H1 (cell line): ENCODE data around the gene TTC23. TPM values are rescaled to one million over a fixed set of nuclear protein-coding genes. Genes with fewer than 3 reads are reported as not detected.

Source experiments
- CTCF ChIA-PET: fragments of 300-600 bp; sonication (Branson Sonifier 250); formaldehyde crosslinking; loops from one replicate; lab custom pipeline; 2021; ENCODE audit not compliant: partially characterized antibody; lab: Charles Lee
- POLR2A ChIA-PET: fragments of 300-600 bp; sonication (Branson Sonifier 250); formaldehyde crosslinking; loops from one replicate; lab custom pipeline; 2021; ENCODE audit warnings: inconsistent platforms; ENCODE audit not compliant: partially characterized antibody; lab: Charles Lee
- DNase-seq, 2 experiments: peaks; one replicate each; pipeline versions ENCODE4 v3.0.0 to v3.0.0-alpha.2; 2010 to 2022; ENCODE audit warnings: low spot score in 2 of 2, low read depth in 1 of 2, mixed read lengths in 1 of 2
- FAIRE-seq: peaks from 2 replicates; lab custom pipeline; 2011; peaks lifted over from hg19 to GRCh38; lab: Jason Lieb, UNC
- H2AFZ ChIP-seq: 2 replicates; pipeline ENCODE4 v1.8.1; 2012; ENCODE audit warnings: low read length, inconsistent platforms
- H2AK5ac ChIP-seq: 2 replicates; pipeline ENCODE4 v1.6.1; 2013; ENCODE audit warnings: low read depth, low read length
- H2BK120ac ChIP-seq: replicated peaks from 2 replicates; pipeline ENCODE3; 2013; ENCODE audit warnings: low read depth, low read length, inconsistent platforms
- H2BK12ac ChIP-seq: 2 replicates; pipeline ENCODE4 v1.6.1; 2013; ENCODE audit warnings: low read depth, low read length
- H2BK15ac ChIP-seq: 2 replicates; pipeline ENCODE4 v1.6.1; 2013; ENCODE audit warnings: low read length
- H2BK20ac ChIP-seq: 2 replicates; pipeline ENCODE4 v1.6.1; 2013; ENCODE audit warnings: low read length
- H2BK5ac ChIP-seq: 2 replicates; pipeline ENCODE4 v1.6.1; 2013; ENCODE audit warnings: low read depth, low read length
- H3K14ac ChIP-seq: 2 replicates; pipeline ENCODE4 v1.6.1; 2013; ENCODE audit warnings: inconsistent platforms; ENCODE audit not compliant: insufficient read length
- H3K18ac ChIP-seq: 2 replicates; pipeline ENCODE4 v1.6.1; 2013; ENCODE audit warnings: low read length; ENCODE audit errors: extremely low read depth
- H3K23ac ChIP-seq: 2 replicates; pipeline ENCODE4 v1.6.1; 2013; ENCODE audit warnings: inconsistent platforms; ENCODE audit not compliant: insufficient read length
- H3K23me2 ChIP-seq: 2 replicates; pipeline ENCODE4 v1.6.1; 2013; ENCODE audit warnings: low read depth, low read length
- H3K27ac ChIP-seq: 2 replicates; pipeline ENCODE4 v1.6.1; 2011; ENCODE audit warnings: low read depth, low read length, inconsistent platforms
- H3K27me3 ChIP-seq, 4 experiments: replicated peaks in 1 of 4; 1 replicate in 1 of 4; 2 replicates in 3 of 4; pipeline versions ENCODE4 v1.6.1 to v1.8.1; 2011 to 2013; ENCODE audit warnings: low read length in 3 of 4, mild to moderate bottlenecking in 3 of 4, inconsistent platforms in 2 of 4, mixed read lengths in 2 of 4, moderate library complexity in 1 of 4; ENCODE audit not compliant: control insufficient read depth in 3 of 4, insufficient read depth in 3 of 4; ENCODE audit errors: extremely low read depth in 1 of 4
- H3K36me3 ChIP-seq, 4 experiments: 2 replicates each; pipeline versions ENCODE4 v1.6.1 to v1.8.1; 2011 to 2013; ENCODE audit warnings: mild to moderate bottlenecking in 4 of 4, low read length in 3 of 4, moderate library complexity in 2 of 4, control low read depth in 1 of 4, inconsistent platforms in 1 of 4; ENCODE audit not compliant: insufficient read depth in 4 of 4, control insufficient read depth in 2 of 4
- H3K4ac ChIP-seq: replicated peaks from 2 replicates; pipeline ENCODE3; 2013; ENCODE audit warnings: low read length, low read depth, mixed read lengths, inconsistent platforms; ENCODE audit not compliant: insufficient read length
- H3K4me1 ChIP-seq, 4 experiments: replicated peaks in 1 of 4; 1 replicate in 1 of 4; 2 replicates in 3 of 4; pipeline versions ENCODE4 v1.6.1 to v1.8.1; 2011 to 2013; ENCODE audit warnings: low read length in 3 of 4, inconsistent platforms in 2 of 4, mixed read lengths in 1 of 4; ENCODE audit not compliant: insufficient read depth in 4 of 4, control insufficient read depth in 3 of 4
- H3K4me2 ChIP-seq, 2 experiments: 2 replicates each; pipeline versions ENCODE4 v1.6.1 to v1.8.1; 2011 to 2013; ENCODE audit warnings: low read depth in 2 of 2, low read length in 2 of 2, control low read depth in 1 of 2, inconsistent platforms in 1 of 2, mild to moderate bottlenecking in 1 of 2; ENCODE audit not compliant: insufficient read depth in 1 of 2
- H3K4me3 ChIP-seq, 4 experiments: fragments of 200-600, 300-600 bp in 1 of 4; sonication (generic), shearing (Covaris generic), sonication (Bioruptor Twin) in 1 of 4; 2 replicates each; pipeline versions ENCODE4 v1.5.1 to v1.8.1; 2011 to 2016; ENCODE audit warnings: low read length in 4 of 4, low read depth in 3 of 4, control low read depth in 2 of 4, inconsistent platforms in 2 of 4, mild to moderate bottlenecking in 2 of 4, mixed read lengths in 1 of 4, moderate library complexity in 1 of 4; ENCODE audit not compliant: insufficient read depth in 2 of 4; ENCODE audit errors: extremely low read depth in 1 of 4
- H3K56ac ChIP-seq: replicated peaks from 2 replicates; pipeline ENCODE3; 2013; ENCODE audit warnings: low read depth, mild to moderate bottlenecking, mixed read lengths, low read length, inconsistent platforms; ENCODE audit not compliant: insufficient read length
- H3K79me1 ChIP-seq: 2 replicates; pipeline ENCODE4 v1.6.1; 2013; ENCODE audit warnings: low read depth, low read length, control low read depth
- H3K79me2 ChIP-seq, 2 experiments: 2 replicates each; pipeline versions ENCODE4 v1.6.1 to v1.8.1; 2012 to 2013; ENCODE audit warnings: low read length in 2 of 2, mild to moderate bottlenecking in 2 of 2, inconsistent platforms in 1 of 2; ENCODE audit not compliant: insufficient read depth in 2 of 2, control insufficient read depth in 1 of 2
- H3K9ac ChIP-seq, 4 experiments: replicated peaks in 1 of 4; 1 replicate in 1 of 4; 2 replicates in 3 of 4; pipeline versions ENCODE4 v1.6.1 to v1.8.1; 2011 to 2013; ENCODE audit warnings: low read depth in 3 of 4, low read length in 3 of 4, control low read depth in 2 of 4, mild to moderate bottlenecking in 2 of 4, moderate library complexity in 2 of 4, inconsistent platforms in 1 of 4; ENCODE audit errors: extremely low read depth in 1 of 4
- H3K9me3 ChIP-seq, 2 experiments: 2 replicates each; pipeline versions ENCODE4 v1.6.1 to v1.8.1; 2012 to 2013; ENCODE audit warnings: mild to moderate bottlenecking in 2 of 2, moderate library complexity in 2 of 2, control low read depth in 1 of 2, inconsistent platforms in 1 of 2, low read depth in 1 of 2, low read length in 1 of 2, mixed read lengths in 1 of 2; ENCODE audit not compliant: insufficient read depth in 2 of 2
- H4K20me1 ChIP-seq, 2 experiments: replicated peaks in 1 of 2; 2 replicates each; pipeline versions ENCODE3 to v1.8.1; 2011 to 2013; ENCODE audit warnings: inconsistent platforms in 2 of 2, low read length in 2 of 2, mild to moderate bottlenecking in 1 of 2; ENCODE audit not compliant: insufficient read depth in 2 of 2, control insufficient read depth in 1 of 2
- H4K5ac ChIP-seq: 2 replicates; pipeline ENCODE4 v1.6.1; 2013; ENCODE audit warnings: low read length, low read depth, mixed read lengths, inconsistent platforms; ENCODE audit not compliant: insufficient read length
- H4K8ac ChIP-seq: 2 replicates; pipeline ENCODE4 v1.8.0; 2013; ENCODE audit warnings: mild to moderate bottlenecking, moderate library complexity, low read length, inconsistent platforms; ENCODE audit not compliant: insufficient read depth; ENCODE audit errors: extremely low read depth
- H4K91ac ChIP-seq: replicated peaks from 2 replicates; pipeline ENCODE3; 2013; ENCODE audit warnings: low read length, mixed read lengths, inconsistent platforms; ENCODE audit not compliant: insufficient read length
- EZH2 ChIP-seq: fragments of 200-600 bp; sonication (generic); IDR thresholded peaks from 2 replicates; pipeline ENCODE4 v1.7.1; 2012; ENCODE audit warnings: low read depth, mild to moderate bottlenecking, moderate library complexity, low read length, inconsistent platforms; ENCODE audit not compliant: severe bottlenecking
- HDAC6 ChIP-seq: IDR thresholded peaks from one replicate; pipeline ENCODE4 v1.7.1; 2012; ENCODE audit warnings: low read depth, mild to moderate bottlenecking, inconsistent platforms, low read length, moderate library complexity
- MAFK ChIP-seq: IDR thresholded peaks from 2 replicates; pipeline ENCODE4 v1.6.1; 2012; ENCODE audit warnings: low read depth, mild to moderate bottlenecking, improper control_type of control experiment, low read length
- NRF1 ChIP-seq: IDR thresholded peaks from 2 replicates; pipeline ENCODE4 v1.6.1; 2011; ENCODE audit warnings: mild to moderate bottlenecking, low read depth, low read length, improper control_type of control experiment
- POLR2A ChIP-seq, 2 experiments: IDR thresholded peaks; 1 replicate in 1 of 2; 2 replicates in 1 of 2; pipeline ENCODE4 v1.6.1; 2011; ENCODE audit warnings: low read depth in 2 of 2, low read length in 2 of 2, mild to moderate bottlenecking in 2 of 2; ENCODE audit errors: control extremely low read depth in 1 of 2
- TAF1 ChIP-seq: IDR thresholded peaks from 2 replicates; pipeline ENCODE4 v1.6.1; 2011; ENCODE audit warnings: mild to moderate bottlenecking, low read depth, low read length
- WGBS, 2 experiments: shearing (Covaris generic) in 1 of 2; methylation state at CpG; one replicate each; pipeline versions ENCODE4 v1.1.6 to v1.1.7; 2013 to 2015; ENCODE audit warnings: low lambda C conversion rate in 2 of 2, mixed read lengths in 2 of 2, inconsistent platforms in 1 of 2, low coverage in 1 of 2, missing lambda C conversion rate in 1 of 2; ENCODE audit not compliant: insufficient replicate concordance in 2 of 2, insufficient coverage in 1 of 2, insufficient read length in 1 of 2; ENCODE audit errors: extremely low coverage in 1 of 2, missing lambda C conversion rate in 1 of 2; 5-methylcytosine and 5-hydroxymethylcytosine counted together
- polyA plus RNA-seq, 7 experiments: library from polyadenylated mRNA; depleted of rRNA in 3 of 7; stranded (reverse) in 5 of 7; unstranded in 2 of 7; fragments of >200 nt in 5 of 7; fragments of 200-250 nt in 2 of 7; gene quantifications; 1 replicate in 5 of 7; 2 replicates in 1 of 7; 4 replicates in 1 of 7; pipeline versions ENCODE4 v1.2.1 to v1.2.3, GENCODE V29; 2011 to 2013; ENCODE audit warnings: missing spikeins in 2 of 7, mixed read lengths in 2 of 7
- total RNA-seq: library from RNA; stranded (reverse); fragmentation: NEBNext Ultra II Directional; extraction: Animal tissue kit (Norgen Biotek cat#: 25700); gene quantifications from 2 replicates; pipeline ENCODE4 v1.2.1, GENCODE V29; 2021
- TF ChIP-seq, protein P1 (sequence below): IDR thresholded peaks from 2 replicates; pipeline ENCODE4 v1.6.1; 2012; ENCODE audit warnings: inconsistent platforms
- TF ChIP-seq, protein P2 (sequence below), 3 experiments: IDR thresholded peaks; 1 replicate in 2 of 3; 2 replicates in 1 of 3; pipeline versions ENCODE4 v1.5.1 to v1.6.1; 2011; ENCODE audit warnings: low read length in 3 of 3, mild to moderate bottlenecking in 3 of 3, inconsistent platforms in 2 of 3, low read depth in 1 of 3, moderate library complexity in 1 of 3; ENCODE audit not compliant: insufficient read depth in 1 of 3; ENCODE audit errors: control extremely low read depth in 1 of 3
- TF ChIP-seq, protein P3 (sequence below): IDR thresholded peaks from 2 replicates; pipeline ENCODE4 v1.6.1; 2011; ENCODE audit warnings: low read length, improper control_type of control experiment

The TTC23 gene
- total and polyA plus RNA-seq, 2 of the 8 experiments (the other 6 are each of a cell fraction or from before 2014, with no cell fraction given) = 4.8 to 23.0 TPM

DNA sequence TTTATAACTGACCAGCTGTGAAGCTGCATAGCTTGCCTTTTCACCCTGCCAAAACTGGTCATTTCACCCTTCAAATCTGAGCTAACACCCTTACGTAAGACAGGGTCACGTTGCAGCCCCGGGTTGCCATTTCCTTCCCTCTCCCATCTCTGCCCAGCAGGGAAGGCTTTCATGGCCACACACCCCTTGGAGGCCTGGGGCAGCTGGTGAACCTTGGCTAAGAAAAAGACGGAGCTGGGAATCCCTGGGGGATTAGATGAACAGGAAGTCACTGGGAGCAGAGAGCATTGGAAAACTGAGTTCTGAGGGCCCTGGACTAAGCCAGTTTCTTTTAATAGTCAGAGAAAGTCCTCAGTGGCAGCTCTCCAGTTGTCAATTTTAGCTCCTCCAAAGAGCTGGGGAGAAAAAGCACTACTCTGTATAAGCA lies 67.8 kb downstream of the TTC23 start:
- H3K23ac ChIP-seq = no peak overlapping the region
- no peak for FAIRE-seq
- no peak for TF ChIP-seq EZH2
- TF ChIP-seq, protein P1, sequence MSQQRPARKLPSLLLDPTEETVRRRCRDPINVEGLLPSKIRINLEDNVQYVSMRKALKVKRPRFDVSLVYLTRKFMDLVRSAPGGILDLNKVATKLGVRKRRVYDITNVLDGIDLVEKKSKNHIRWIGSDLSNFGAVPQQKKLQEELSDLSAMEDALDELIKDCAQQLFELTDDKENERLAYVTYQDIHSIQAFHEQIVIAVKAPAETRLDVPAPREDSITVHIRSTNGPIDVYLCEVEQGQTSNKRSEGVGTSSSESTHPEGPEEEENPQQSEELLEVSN = no peak
- TF ChIP-seq, protein P2, sequence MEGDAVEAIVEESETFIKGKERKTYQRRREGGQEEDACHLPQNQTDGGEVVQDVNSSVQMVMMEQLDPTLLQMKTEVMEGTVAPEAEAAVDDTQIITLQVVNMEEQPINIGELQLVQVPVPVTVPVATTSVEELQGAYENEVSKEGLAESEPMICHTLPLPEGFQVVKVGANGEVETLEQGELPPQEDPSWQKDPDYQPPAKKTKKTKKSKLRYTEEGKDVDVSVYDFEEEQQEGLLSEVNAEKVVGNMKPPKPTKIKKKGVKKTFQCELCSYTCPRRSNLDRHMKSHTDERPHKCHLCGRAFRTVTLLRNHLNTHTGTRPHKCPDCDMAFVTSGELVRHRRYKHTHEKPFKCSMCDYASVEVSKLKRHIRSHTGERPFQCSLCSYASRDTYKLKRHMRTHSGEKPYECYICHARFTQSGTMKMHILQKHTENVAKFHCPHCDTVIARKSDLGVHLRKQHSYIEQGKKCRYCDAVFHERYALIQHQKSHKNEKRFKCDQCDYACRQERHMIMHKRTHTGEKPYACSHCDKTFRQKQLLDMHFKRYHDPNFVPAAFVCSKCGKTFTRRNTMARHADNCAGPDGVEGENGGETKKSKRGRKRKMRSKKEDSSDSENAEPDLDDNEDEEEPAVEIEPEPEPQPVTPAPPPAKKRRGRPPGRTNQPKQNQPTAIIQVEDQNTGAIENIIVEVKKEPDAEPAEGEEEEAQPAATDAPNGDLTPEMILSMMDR (IDR thresholded peaks at IDR 0.05; ENCODE audit: control extremely low read depth in 1 of 3, insufficient read depth in 1 of 3, low read depth in 1 of 3, low read length in 3 of 3) = no peak
- TF ChIP-seq MAFK = no peak
- no peak for TF ChIP-seq NRF1
- TF ChIP-seq HDAC6 = no peak
- TF ChIP-seq, protein P3, sequence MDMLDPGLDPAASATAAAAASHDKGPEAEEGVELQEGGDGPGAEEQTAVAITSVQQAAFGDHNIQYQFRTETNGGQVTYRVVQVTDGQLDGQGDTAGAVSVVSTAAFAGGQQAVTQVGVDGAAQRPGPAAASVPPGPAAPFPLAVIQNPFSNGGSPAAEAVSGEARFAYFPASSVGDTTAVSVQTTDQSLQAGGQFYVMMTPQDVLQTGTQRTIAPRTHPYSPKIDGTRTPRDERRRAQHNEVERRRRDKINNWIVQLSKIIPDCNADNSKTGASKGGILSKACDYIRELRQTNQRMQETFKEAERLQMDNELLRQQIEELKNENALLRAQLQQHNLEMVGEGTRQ = no peak
- TF ChIP-seq TAF1 = no peak
- no peak for TF ChIP-seq POLR2A (IDR thresholded peaks at IDR 0.05; ENCODE audit: control extremely low read depth in 1 of 2, low read depth in 2 of 2, low read length in 2 of 2)

More for the DNA sequence above, 67.8 kb downstream of the TTC23 start:
- Histone ChIP-seq H4K20me1 (no peaks in the 10 kb centered on the region), H3K9ac (no peak overlapping the region), H3K56ac (no peak overlapping the region), H3K79me1 (no peaks in the 10 kb centered on the region), H3K36me3 (peaks cover 0 to 2% (median 0%) of the 10 kb centered on the region in 4 experiments; a peak in 2 of 8 replicates), H2BK20ac (no peak overlapping the region), H4K8ac (no peak overlapping the region), H3K4me3 (no peak overlapping the region), H2AK5ac (no peak overlapping the region), H2AFZ (no peak overlapping the region), H3K23me2 (peaks cover 2% of the 10 kb centered on the region; the same call in 1 of the 2 replicates), H4K5ac (no peak overlapping the region), H2BK12ac (no peak overlapping the region), H3K9me3 (no peaks in the 10 kb centered on the region), H3K4me2 (no peak overlapping the region), H3K27ac (no peak overlapping the region), H2BK15ac (no peak overlapping the region), H3K4ac (no peak overlapping the region), H4K91ac (no peak overlapping the region), H2BK5ac (no peak overlapping the region), H3K4me1 (peaks cover 0 to 5% (median 2%) of the 10 kb centered on the region in 4 experiments; a peak in 4 of 7 replicates), H3K18ac (no peak overlapping the region), H3K14ac (no peak overlapping the region), H2BK120ac (no peak overlapping the region), H3K79me2 (no peaks in the 10 kb centered on the region), H3K27me3 (no peaks in the 10 kb centered on the region)
- DNase-seq = no peak
- POLR2A ChIA-PET = no interaction called here
- 67% methylated on average over 4 of the region's 4 CpGs; no CpG with 5 or more reads in 1 of the 2 experiments for WGBS, 2 experiments
- CTCF ChIA-PET = interaction anchor here (0.9 to 3.0 kb wide), 6 partner anchors 12 to 81 kb away, joined by 3 to 16 read pairs (median 4); partner anchors contain the start of gene SYNM
